Muscle layer of duodenum (tissue), 2 donors: ENCODE measurements around the gene FOXE3.

Experiments
- H3K27ac ChIP-seq: one replicate; pipeline ENCODE4 v1.7.0; 2013; ENCODE audit warnings: mild to moderate bottlenecking, low read length
- H3K27me3 ChIP-seq: one replicate; pipeline ENCODE4 v1.7.0; 2013; ENCODE audit warnings: low read depth, mild to moderate bottlenecking, control low read depth, low read length
- H3K36me3 ChIP-seq, 2 donors: one replicate each; pipeline ENCODE4 v1.7.0; 2013; ENCODE audit warnings: low read length in 2 of 2, control low read depth in 1 of 2, mild to moderate bottlenecking in 1 of 2; ENCODE audit not compliant: insufficient read depth in 2 of 2, control insufficient read depth in 1 of 2
- H3K4me1 ChIP-seq, 2 donors: one replicate each; pipeline ENCODE4 v1.7.0; 2013; ENCODE audit warnings: low read length in 2 of 2, mild to moderate bottlenecking in 2 of 2, control low read depth in 1 of 2, moderate library complexity in 1 of 2; ENCODE audit not compliant: insufficient read depth in 2 of 2, control insufficient read depth in 1 of 2
- H3K4me3 ChIP-seq, 2 donors: one replicate each; pipeline ENCODE4 v1.7.0; 2013; ENCODE audit warnings: low read length in 2 of 2, low read depth in 1 of 2, mild to moderate bottlenecking in 1 of 2
- H3K9me3 ChIP-seq, 2 donors: one replicate each; pipeline ENCODE4 v1.7.0; 2013; ENCODE audit warnings: low read length in 2 of 2, control low read depth in 1 of 2, mild to moderate bottlenecking in 1 of 2; ENCODE audit not compliant: control insufficient read depth in 1 of 2
- donor health status: healthy.

Gene FOXE3

DNA sequence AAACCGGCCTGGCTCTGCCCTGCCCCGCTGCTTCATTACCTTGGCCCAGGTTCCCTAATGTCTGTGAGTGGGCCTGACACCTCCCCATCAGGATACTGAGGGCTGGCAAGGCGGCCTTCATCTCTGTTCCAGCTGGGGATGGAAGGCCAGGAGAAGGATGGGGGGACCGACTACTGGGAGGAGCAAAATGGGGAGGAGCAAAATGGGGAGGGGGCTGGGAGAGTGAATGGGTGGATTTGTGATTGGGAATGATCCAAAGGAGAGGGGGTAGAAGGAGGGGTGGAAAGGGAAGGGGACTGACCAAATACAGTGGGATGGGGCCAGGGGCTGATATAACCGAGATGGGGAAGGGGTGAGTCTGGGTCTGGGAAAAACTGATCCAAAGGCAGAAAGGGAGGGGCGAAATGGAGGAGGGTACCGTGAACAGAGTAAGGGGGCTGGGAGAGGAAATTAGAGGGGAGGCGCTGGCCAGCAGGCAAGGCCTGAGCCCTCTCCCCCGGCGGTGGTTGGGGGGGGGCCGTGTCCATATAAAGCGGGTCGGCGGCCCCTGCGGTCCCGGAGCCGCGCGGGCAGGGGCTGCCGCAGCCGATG is at the start of gene FOXE3:
Gene FOXE3, plus strand, starts transcription at position 558 of the 591 bp plus-strand sequence. Its CDS starts 31 bp downstream, at position 589.
- peaks cover 37% of the 10 kb centered on the region for H3K27me3 ChIP-seq
- no peaks in the 10 kb centered on the region for H3K36me3 ChIP-seq
- no peaks in the 10 kb centered on the region for H3K9me3 ChIP-seq

DNA sequence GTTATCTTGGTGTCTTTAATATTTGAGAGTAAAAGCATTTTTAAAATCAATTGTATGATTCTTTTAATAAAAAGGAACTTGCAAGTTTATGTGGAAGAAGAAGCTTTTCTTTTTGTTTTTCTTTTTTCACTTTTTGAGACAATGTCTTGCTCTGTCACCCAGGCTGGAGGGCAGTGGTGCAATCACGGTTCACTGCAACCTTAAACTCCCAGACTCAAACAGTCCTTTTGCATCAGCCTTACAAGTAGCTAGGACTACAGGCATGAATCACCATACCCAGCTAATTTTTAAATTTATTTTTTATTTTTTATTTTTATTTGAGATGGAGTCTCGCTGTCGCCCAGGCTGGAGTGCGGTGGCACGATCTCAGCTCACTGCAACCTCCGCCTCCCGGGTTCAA is 48.4 kb upstream of the FOXE3 start:
- H3K27me3 ChIP-seq = no peaks in the 10 kb centered on the region
- H3K27ac ChIP-seq = no peak overlapping the region
- no peaks in the 10 kb centered on the region for H3K9me3 ChIP-seq
- H3K36me3 ChIP-seq = peaks cover 19 to 29% of the 10 kb centered on the region in 2 donors
- no peaks in the 10 kb centered on the region for H3K4me1 ChIP-seq
- no peak overlapping the region for H3K4me3 ChIP-seq

More for the DNA sequence above, at the start of gene FOXE3:
- H3K4me1 ChIP-seq = no peaks in the 10 kb centered on the region
- no peak within 1 kb of the TSS for H3K27ac ChIP-seq
- no peak within 1 kb of the TSS for H3K4me3 ChIP-seq

DNA sequence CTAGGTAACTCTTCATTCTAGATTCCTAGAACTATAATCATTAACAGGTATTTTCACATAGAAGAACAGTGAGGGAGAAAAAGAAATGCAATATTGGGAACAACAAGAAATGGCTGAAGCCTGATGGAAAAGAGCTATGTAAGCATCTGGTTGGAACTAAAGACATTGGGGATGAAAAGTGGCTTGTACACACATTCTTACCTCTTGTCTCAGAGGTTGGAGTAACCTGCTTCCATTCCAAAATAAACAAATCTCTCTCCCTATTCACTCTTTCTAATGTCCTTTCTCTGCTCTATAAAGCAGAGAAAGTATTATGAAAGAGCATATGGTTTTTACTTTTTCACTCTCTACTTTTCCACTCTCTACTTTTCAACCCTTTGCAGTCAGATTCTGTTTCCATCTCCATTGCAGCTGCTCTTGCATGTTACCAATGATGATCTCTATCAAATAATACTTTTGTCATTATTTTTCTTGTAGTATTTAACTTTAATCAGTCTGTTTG is 45.0 kb upstream of the FOXE3 start:
- H3K36me3 ChIP-seq = peaks cover 38 to 49% of the 10 kb centered on the region in 2 donors
- H3K27me3 ChIP-seq = no peaks in the 10 kb centered on the region

DNA sequence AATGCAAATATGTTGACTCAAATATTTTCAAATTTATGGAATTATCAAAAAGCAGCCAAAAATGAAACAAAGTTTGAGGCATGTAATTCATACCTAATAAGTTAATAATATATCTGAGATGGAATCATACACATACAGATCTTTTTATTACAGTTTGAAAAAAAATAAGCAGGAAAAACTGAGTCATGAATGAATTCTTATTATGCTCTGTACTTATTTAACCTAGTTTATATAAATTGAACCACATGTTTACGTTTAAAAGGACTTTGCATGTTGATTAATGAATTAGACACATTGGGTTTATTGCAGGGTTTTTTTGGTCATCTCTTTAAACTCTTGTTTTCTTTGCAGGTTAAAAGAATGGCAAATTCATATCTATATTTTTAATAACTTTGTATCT is 41.6 kb upstream of the FOXE3 start:
- no peaks in the 10 kb centered on the region for H3K4me1 ChIP-seq
- no peaks in the 10 kb centered on the region for H3K27me3 ChIP-seq
- peaks cover 42 to 53% of the 10 kb centered on the region in 2 donors for H3K36me3 ChIP-seq
- H3K9me3 ChIP-seq = no peaks in the 10 kb centered on the region
- H3K4me3 ChIP-seq = no peak overlapping the region
- H3K27ac ChIP-seq = no peak overlapping the region

More for the DNA sequence above, 45.0 kb upstream of the FOXE3 start:
- no peak overlapping the region for H3K4me3 ChIP-seq
- no peaks in the 10 kb centered on the region for H3K4me1 ChIP-seq
- H3K27ac ChIP-seq = no peak overlapping the region
- no peaks in the 10 kb centered on the region for H3K9me3 ChIP-seq

DNA sequence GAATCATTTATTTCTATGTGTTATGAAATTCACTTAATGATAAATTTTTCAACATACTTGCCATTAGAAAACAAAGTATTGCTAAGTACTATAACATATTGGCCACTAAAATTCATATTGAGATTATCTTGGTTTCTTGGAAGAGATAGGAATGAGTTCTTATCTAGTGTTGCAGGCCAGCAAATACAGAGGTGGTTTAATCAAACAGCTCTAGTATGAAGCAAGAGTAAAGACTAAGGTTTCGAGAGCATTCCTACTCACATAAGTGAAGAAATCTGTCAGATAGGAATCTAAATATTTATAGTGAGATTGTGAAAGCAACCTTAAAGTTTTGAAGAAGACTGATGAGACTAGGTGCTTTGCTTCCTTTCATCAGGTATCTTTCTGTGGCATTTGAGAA is 37.9 kb upstream of the FOXE3 start:
- Histone ChIP-seq H3K4me1 (no peaks in the 10 kb centered on the region), H3K36me3 (peaks cover 32 to 48% of the 10 kb centered on the region in 2 donors), H3K27me3 (no peaks in the 10 kb centered on the region), H3K27ac (no peak overlapping the region), H3K4me3 (no peak overlapping the region), H3K9me3 (no peaks in the 10 kb centered on the region)

DNA sequence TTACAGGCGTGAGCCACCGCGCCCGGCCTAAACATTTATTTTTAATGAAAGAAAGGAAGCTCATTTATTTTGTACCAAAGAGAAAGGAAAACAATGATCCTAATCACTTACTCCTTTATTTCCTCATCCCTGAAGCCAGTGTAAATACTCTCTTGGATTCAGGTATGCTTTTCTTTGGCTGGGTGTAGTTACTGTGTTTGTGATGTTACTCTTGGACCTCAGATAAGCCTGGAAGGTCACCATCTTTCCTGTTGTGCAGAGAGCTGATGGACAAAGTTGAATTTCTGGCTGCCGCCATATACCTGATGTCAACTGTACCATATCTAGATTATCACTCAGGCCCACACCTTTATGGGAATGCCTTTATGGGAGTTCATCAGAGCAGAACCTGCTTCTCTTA is 35.4 kb upstream of the FOXE3 start:
- H3K4me1 ChIP-seq = no peaks in the 10 kb centered on the region
- no peaks in the 10 kb centered on the region for H3K27me3 ChIP-seq
- H3K36me3 ChIP-seq = peaks cover 17 to 34% of the 10 kb centered on the region in 2 donors
- no peak overlapping the region for H3K27ac ChIP-seq
- no peaks in the 10 kb centered on the region for H3K9me3 ChIP-seq
- H3K4me3 ChIP-seq = no peak overlapping the region

DNA sequence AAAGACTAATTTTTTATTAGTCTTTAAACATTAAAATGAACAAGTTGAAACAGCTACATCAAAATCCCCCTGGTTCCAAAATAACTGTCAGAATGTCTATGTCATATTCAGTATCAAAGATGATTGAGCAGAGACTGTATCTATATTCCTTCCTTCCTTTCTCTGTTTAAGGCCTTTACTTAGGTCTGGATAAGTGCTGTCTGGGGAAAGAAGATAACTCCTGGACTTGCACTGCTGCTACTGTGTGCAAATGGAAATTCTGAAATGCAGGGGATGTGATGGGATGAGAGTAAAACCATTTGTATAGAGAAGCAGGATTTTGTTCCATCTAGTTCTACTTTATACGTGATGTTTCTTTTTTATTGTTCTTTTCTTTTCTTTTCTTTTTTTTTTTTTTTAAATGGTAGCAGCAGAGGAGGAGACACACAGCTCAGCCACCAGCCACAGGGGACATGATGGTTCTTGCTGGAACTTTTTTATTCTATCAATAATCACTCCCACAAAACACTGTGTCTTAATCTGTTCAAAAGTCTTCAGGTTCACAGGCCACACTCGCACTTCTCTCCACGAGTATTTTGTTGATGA is 33.6 kb upstream of the FOXE3 start:
- H3K27ac ChIP-seq = no peak overlapping the region
- no peaks in the 10 kb centered on the region for H3K27me3 ChIP-seq

DNA sequence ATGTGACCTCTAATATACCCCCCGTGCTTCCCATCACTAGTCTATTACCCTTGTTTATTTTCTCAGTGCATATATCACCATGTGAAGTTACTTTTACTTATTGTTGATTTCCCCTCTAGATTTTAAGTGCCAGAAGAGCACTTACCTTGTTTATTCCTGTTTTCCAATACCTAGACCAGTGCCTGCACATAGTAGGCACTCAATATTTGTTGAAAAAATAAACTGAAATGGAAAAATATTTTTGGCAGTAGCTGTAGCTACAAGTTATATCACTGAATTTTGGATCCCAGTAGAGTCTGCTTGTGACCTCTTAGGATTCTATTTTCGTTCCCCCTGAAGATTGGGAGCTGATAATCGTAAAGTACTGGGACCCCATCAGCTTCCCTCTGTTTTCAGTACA is 32.0 kb upstream of the FOXE3 start:
- Histone ChIP-seq H3K4me1 (no peaks in the 10 kb centered on the region), H3K27me3 (no peaks in the 10 kb centered on the region), H3K27ac (no peak overlapping the region), H3K36me3 (peaks cover 13 to 22% of the 10 kb centered on the region in 2 donors), H3K4me3 (no peak overlapping the region), H3K9me3 (no peaks in the 10 kb centered on the region)

More for the DNA sequence above, 33.6 kb upstream of the FOXE3 start:
- no peaks in the 10 kb centered on the region for H3K9me3 ChIP-seq
- peaks cover 17 to 32% of the 10 kb centered on the region in 2 donors for H3K36me3 ChIP-seq
- H3K4me1 ChIP-seq = no peaks in the 10 kb centered on the region
- no peak overlapping the region for H3K4me3 ChIP-seq

DNA sequence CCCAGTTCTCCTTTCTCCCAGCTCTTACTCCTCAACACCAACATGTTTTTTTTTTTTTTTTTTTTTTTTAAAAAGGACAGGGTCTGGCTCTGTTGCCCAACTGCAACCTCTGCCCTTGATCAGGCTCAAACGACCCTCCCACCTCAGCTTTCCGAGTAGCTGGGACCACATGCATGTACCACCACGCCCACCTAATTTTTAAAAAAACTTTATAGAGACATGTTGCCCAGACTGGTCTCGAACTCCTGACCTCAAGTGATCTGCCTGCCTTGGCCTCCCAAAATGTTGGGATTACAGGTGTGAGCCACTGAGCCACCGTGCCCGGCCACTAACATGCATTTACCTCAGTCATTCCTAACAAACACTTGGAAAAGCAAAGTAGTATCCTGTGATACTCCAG is 31.1 kb upstream of the FOXE3 start:
- no peak overlapping the region for H3K4me3 ChIP-seq
- H3K36me3 ChIP-seq = peaks cover 9 to 14% of the 10 kb centered on the region in 2 donors
- H3K9me3 ChIP-seq = no peaks in the 10 kb centered on the region
- H3K4me1 ChIP-seq = no peaks in the 10 kb centered on the region
- H3K27ac ChIP-seq = no peak overlapping the region
- no peaks in the 10 kb centered on the region for H3K27me3 ChIP-seq

DNA sequence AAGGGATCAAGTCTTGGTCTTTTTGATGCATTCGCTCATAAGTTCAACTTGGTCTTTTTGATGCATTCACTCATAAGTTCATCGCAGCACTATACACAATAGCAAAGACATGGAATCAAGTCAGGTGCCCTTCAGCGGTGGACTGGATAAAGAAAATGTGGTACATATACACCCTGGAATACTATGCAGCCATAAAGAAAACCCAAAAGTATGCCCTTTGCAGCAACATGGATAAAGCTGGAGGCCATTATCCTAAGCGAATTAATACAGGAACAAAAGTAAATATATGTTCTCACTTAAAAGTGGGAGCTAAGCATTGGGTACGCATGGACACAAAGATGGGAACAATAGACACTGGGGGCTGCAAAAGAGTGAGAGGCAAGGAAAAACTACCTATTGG is 29.8 kb upstream of the FOXE3 start:
- Histone ChIP-seq H3K4me3 (no peak overlapping the region), H3K9me3 (no peaks in the 10 kb centered on the region), H3K27ac (no peak overlapping the region), H3K27me3 (no peaks in the 10 kb centered on the region), H3K36me3 (peaks cover 1 to 6% of the 10 kb centered on the region in 2 donors), H3K4me1 (no peaks in the 10 kb centered on the region)

DNA sequence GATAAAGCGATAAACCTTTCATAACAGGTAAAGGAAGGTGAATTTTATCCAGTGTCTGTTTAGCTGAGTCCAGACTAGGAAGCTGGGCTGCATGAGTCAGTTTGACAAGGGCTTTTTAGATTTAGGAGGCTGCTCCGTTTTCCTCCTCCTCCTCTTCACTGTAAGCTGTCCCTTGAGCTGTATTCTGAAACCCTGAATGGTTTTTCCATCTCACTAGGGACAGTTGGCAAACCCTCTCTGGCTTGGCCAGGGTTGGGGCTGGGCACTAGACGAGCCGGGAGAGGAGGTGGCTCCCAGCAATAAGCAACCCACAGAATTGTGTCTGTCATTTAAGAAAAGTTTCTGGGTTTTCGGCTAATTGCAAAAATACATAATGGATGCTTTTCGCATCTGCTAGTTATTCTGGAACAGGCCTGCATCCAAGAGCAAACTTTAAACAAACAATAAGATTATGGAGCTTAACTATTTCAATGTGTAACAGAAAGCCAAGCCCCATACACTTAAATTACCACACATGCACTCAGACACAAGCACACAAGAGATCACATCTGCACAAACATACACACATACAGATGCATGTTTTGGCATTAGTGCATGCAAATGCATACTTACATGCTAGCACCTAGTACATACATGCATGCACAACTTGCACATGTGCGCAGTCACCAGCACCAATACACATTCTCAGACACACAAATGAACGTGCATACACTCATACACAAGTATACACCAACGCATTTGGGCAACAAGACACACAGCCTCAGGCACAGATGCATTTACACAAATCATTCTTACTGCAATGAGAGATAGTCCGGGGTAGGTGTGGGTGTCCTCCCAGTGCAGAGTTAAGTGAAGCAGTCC is 27.8 kb upstream of the FOXE3 start:
- no peak overlapping the region for H3K4me3 ChIP-seq
- no peaks in the 10 kb centered on the region for H3K27me3 ChIP-seq
- H3K27ac ChIP-seq = no peak overlapping the region
- H3K9me3 ChIP-seq = no peaks in the 10 kb centered on the region
- H3K4me1 ChIP-seq = no peaks in the 10 kb centered on the region
- H3K36me3 ChIP-seq = no peaks in the 10 kb centered on the region
